K562 (cell line): ENCODE data around the gene CTPS1. TPM values are rescaled to one million over a fixed set of nuclear protein-coding genes. Genes with fewer than 3 reads are reported as not detected.

ENCODE experiments used
- ATAC-seq: fragments of 200-7000 bp; cut with Tn5 transposase; 3 replicates; pipeline ENCODE4 v1.9.1; 2020; ENCODE audit warnings: moderate library complexity
- BruUV-seq: library from RNA; stranded (reverse); fragments of 400-500 nt; replicated peaks from 2 replicates; lab custom pipeline; 2021; lab: Mats Ljungman, UMichigan
- CTCF ChIA-PET: fragments of 300-600 bp; formaldehyde crosslinking; extraction: SDS; loops from one replicate; lab custom pipeline; 2021; ENCODE audit warnings: low intra/inter-chr PET ratio; lab: Yijun Ruan, JAX
- POLR2A ChIA-PET: fragments of 300-600, 350-650 bp; sonication (Branson Sonifier 250); formaldehyde crosslinking; extraction: SDS; loops from one replicate; lab custom pipeline; 2021; ENCODE audit warnings: antibody characterized with exemption, inconsistent platforms; lab: Yijun Ruan, JAX
- DNase-seq, 4 experiments: peaks; one replicate each; pipeline versions ENCODE4 v3.0.0 to v3.0.0-alpha.2; 2011 to 2018; ENCODE audit warnings: low spot score in 3 of 4, mixed read lengths in 3 of 4; ENCODE audit errors: extremely low read depth in 1 of 4
- FAIRE-seq: peaks from 2 replicates; lab custom pipeline; 2011; peaks lifted over from hg19 to GRCh38; lab: Jason Lieb, UNC
- H2AFZ ChIP-seq: 2 replicates; pipeline ENCODE4 v1.6.0; 2011; ENCODE audit warnings: low read depth, low read length, control low read depth, inconsistent platforms
- H3K27ac ChIP-seq: fragments of 200-600 bp; 3 replicates; pipeline ENCODE4 v1.8.0; 2011; ENCODE audit warnings: low read depth, mild to moderate bottlenecking, control low read depth, inconsistent platforms, low read length, moderate library complexity, mixed read lengths; ENCODE audit errors: extremely low read depth
- H3K27me3 ChIP-seq, 2 experiments: fragments of 300-600 bp in 1 of 2; 2 replicates in 1 of 2; 3 replicates in 1 of 2; pipeline versions ENCODE4 v1.6.0 to v1.8.0; 2011; ENCODE audit warnings: inconsistent platforms in 2 of 2, low read length in 2 of 2, mild to moderate bottlenecking in 1 of 2, mixed read lengths in 1 of 2, moderate library complexity in 1 of 2; ENCODE audit not compliant: control insufficient read depth in 2 of 2, insufficient read depth in 2 of 2
- H3K36me3 ChIP-seq: fragments of 300-600 bp; 3 replicates; pipeline ENCODE4 v1.8.0; 2011; ENCODE audit warnings: mild to moderate bottlenecking, low read length, inconsistent platforms; ENCODE audit not compliant: control insufficient read depth, insufficient read depth
- H3K4me1 ChIP-seq, 2 experiments: fragments of 200-600 bp in 1 of 2; replicated peaks in 1 of 2; 2 replicates in 1 of 2; 3 replicates in 1 of 2; pipeline versions ENCODE4 v1.5.1 to v1.8.0; 2011; ENCODE audit warnings: inconsistent platforms in 2 of 2, low read length in 2 of 2, mild to moderate bottlenecking in 1 of 2, mixed read lengths in 1 of 2, moderate library complexity in 1 of 2; ENCODE audit not compliant: control insufficient read depth in 2 of 2, insufficient read depth in 2 of 2
- H3K4me2 ChIP-seq: 2 replicates; pipeline ENCODE4 v1.6.1; 2011; ENCODE audit warnings: low read length, control low read depth, inconsistent platforms, mixed read lengths; ENCODE audit not compliant: insufficient read depth
- H3K4me3 ChIP-seq: fragments of 200-600 bp; sonication (generic), shearing (Covaris generic); 2 replicates; pipeline ENCODE4 v1.5.1; 2016; ENCODE audit warnings: control low read depth, inconsistent platforms
- H3K79me2 ChIP-seq: fragments of 200-600 bp; 3 replicates; pipeline ENCODE4 v1.8.0; 2011; ENCODE audit warnings: low read length, inconsistent platforms; ENCODE audit not compliant: control insufficient read depth, insufficient read depth
- H3K9ac ChIP-seq, 2 experiments: 2 replicates each; pipeline versions ENCODE4 v1.6.0 to v1.6.1; 2011; ENCODE audit warnings: low read depth in 2 of 2, low read length in 2 of 2, control low read depth in 1 of 2, inconsistent platforms in 1 of 2, mild to moderate bottlenecking in 1 of 2, mixed read lengths in 1 of 2; ENCODE audit not compliant: insufficient read depth in 1 of 2
- H3K9me1 ChIP-seq: one replicate; pipeline ENCODE4 v1.6.0; 2011; ENCODE audit warnings: inconsistent platforms, mild to moderate bottlenecking, low read length, moderate library complexity; ENCODE audit not compliant: control insufficient read depth, insufficient read depth
- H3K9me3 ChIP-seq: replicated peaks from 2 replicates; pipeline ENCODE4 v1.5.1; 2011; ENCODE audit warnings: low read depth, low read length, inconsistent platforms; ENCODE audit not compliant: control insufficient read depth, insufficient read depth
- H4K20me1 ChIP-seq: replicated peaks from 2 replicates; pipeline ENCODE4 v1.6.1; 2011; ENCODE audit warnings: low read length, inconsistent platforms, mixed read lengths; ENCODE audit not compliant: control insufficient read depth, insufficient read depth
- KLF13 ChIP-seq: fragments of 450-650 bp; IDR thresholded peaks from 2 replicates; pipeline ENCODE4 v1.6.1; 2016; ENCODE audit warnings: missing genetic modification characterization, low read depth, mild to moderate bottlenecking, missing compliant biosample characterization, moderate library complexity, borderline replicate concordance
- MEIS2 ChIP-seq: fragments of 450-650 bp; IDR thresholded peaks from 2 replicates; pipeline ENCODE4 v1.6.1; 2014; ENCODE audit warnings: mild to moderate bottlenecking; ENCODE audit not compliant: partially characterized antibody
- SAP30 ChIP-seq: fragments of 200-600 bp; sonication (generic); IDR thresholded peaks from 2 replicates; pipeline ENCODE4 v1.6.1; 2012; ENCODE audit warnings: borderline replicate concordance, low read depth, mild to moderate bottlenecking, moderate library complexity, low read length, control low read depth, inconsistent platforms; ENCODE audit not compliant: insufficient read depth, poor library complexity, severe bottlenecking
- ZNF384 ChIP-seq: IDR thresholded peaks from 2 replicates; pipeline ENCODE4 v1.6.1; 2012; ENCODE audit warnings: low read depth, low read length, improper control_type of control experiment
- WGBS: fragments of 100-300 bp; shearing (Covaris generic); methylation state at CpG from one replicate; pipeline ENCODE4 v1.1.6; 2016; ENCODE audit warnings: low coverage, mixed read lengths; ENCODE audit not compliant: insufficient coverage; ENCODE audit errors: missing lambda C conversion rate; 5-methylcytosine and 5-hydroxymethylcytosine counted together
- in situ Hi-C: fragments of 300-500 bp; cut with MboI; formaldehyde crosslinking; loops from 4 replicates; pipeline ENCODE4 v1.15.0; 2018; ENCODE audit warnings: inconsistent platforms, mixed read lengths
- intact Hi-C: fragments of 100-400 bp; cut with micrococcal nuclease; formaldehyde crosslinking; loops from 2 replicates; pipeline ENCODE4 v1.14.2; 2022
- polyA plus RNA-seq, 8 experiments: library from polyadenylated mRNA; depleted of rRNA in 4 of 8; stranded (reverse) in 5 of 8; unstranded in 3 of 8; fragments of >200 nt; fragmentation: Nextera tagmentation in 2 of 8; fragmentation: Illumina TruSeq in 1 of 8; extraction: Ambion mirVana in 2 of 8; extraction: Trizol in 1 of 8; gene quantifications; 2 replicates each; pipeline versions ENCODE4 v1.2.1 to v1.2.3, GENCODE V29; 2011 to 2014; ENCODE audit warnings: inconsistent platforms in 1 of 8, missing spikeins in 1 of 8
- total RNA-seq, 7 experiments: library from RNA; depleted of rRNA in 6 of 7; stranded (reverse); fragments of >200 nt in 6 of 7; fragmentation: Illumina TruSeq in 2 of 7; extraction: Trizol in 2 of 7; gene quantifications; 2 replicates each; pipeline versions ENCODE4 v1.2.1 to v1.2.3, GENCODE V29; 2011 to 2021; ENCODE audit warnings: low replicate concordance in 1 of 7
- TF ChIP-seq, protein P1 (sequence below): sonication (generic); formaldehyde crosslinking; IDR thresholded peaks from 2 replicates; pipeline ENCODE4 v1.8.1; 2022; ENCODE audit warnings: missing genetic modification reagents

Gene CTPS1
- total and polyA plus RNA-seq, 9 of the 15 experiments (the other 6 are each of a cell fraction or from before 2014, with no cell fraction given) = 44.4 to 164 (median 87.7) TPM

DNA sequence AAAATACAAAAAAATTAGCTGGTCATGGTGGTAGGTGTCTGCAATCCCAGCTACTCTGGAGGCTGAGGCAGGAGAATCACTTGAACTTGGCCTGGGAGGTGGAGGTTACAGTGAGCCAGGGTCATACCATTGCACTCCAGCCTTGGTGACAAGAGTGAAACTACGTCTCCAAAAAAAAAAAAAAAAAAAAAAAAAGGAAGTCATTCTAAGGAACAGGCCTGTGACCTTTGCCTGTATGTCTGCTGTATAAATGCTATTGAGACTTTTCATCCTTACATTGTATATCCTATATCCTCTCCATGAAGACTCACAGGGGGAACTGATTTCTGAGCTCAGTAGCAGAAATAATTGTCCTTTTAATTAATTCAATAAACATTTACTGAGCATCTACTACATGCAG lies 7.5 kb upstream of the CTPS1 start:
- TF ChIP-seq ZNF384 = peak; percentile 66
- TF ChIP-seq, protein P1, sequence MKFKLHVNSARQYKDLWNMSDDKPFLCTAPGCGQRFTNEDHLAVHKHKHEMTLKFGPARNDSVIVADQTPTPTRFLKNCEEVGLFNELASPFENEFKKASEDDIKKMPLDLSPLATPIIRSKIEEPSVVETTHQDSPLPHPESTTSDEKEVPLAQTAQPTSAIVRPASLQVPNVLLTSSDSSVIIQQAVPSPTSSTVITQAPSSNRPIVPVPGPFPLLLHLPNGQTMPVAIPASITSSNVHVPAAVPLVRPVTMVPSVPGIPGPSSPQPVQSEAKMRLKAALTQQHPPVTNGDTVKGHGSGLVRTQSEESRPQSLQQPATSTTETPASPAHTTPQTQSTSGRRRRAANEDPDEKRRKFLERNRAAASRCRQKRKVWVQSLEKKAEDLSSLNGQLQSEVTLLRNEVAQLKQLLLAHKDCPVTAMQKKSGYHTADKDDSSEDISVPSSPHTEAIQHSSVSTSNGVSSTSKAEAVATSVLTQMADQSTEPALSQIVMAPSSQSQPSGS (CRISPR knock-in tag) = no peak
- no peak for TF ChIP-seq KLF13 (tag)
- no peak for TF ChIP-seq SAP30
- no peak for TF ChIP-seq MEIS2
- CTCF ChIA-PET = no interaction called here
- POLR2A ChIA-PET = interaction anchor here (0.9 to 1.0 kb wide), 2 partner anchors 109 to 281 kb away, joined by 3 read pairs; partner anchors contain the start of genes CITED4 and NFYC

More for the DNA sequence above, 7.5 kb upstream of the CTPS1 start:
- in situ Hi-C loops = no loop called here
- H3K4me3 ChIP-seq = no peak overlapping the region
- H3K9ac ChIP-seq = no peak overlapping the region
- no TSS peak for BruUV-seq
- intact Hi-C loops = no loop called here
- H3K9me3 ChIP-seq = no peaks in the 10 kb centered on the region
- no peaks in the 10 kb centered on the region for H3K36me3 ChIP-seq
- ATAC-seq (no peak), FAIRE-seq (no peak), DNase-seq (no peak)
- peaks cover 6 to 13% of the 10 kb centered on the region in 2 experiments; a peak in 4 of 5 replicates for H3K4me1 ChIP-seq
- no peaks in the 10 kb centered on the region for H3K9me1 ChIP-seq
- H4K20me1 ChIP-seq = no peaks in the 10 kb centered on the region
- H3K27ac ChIP-seq = no peak overlapping the region
- no peak overlapping the region for H3K4me2 ChIP-seq
- WGBS = no CpG with 5 or more reads among the region's 1 CpG
- peaks cover 8 to 16% of the 10 kb centered on the region in 2 experiments for H3K27me3 ChIP-seq
- no peaks in the 10 kb centered on the region for H3K79me2 ChIP-seq
- no peak overlapping the region for H2AFZ ChIP-seq
